ENCODE data around the gene KCNQ1.

DNA sequence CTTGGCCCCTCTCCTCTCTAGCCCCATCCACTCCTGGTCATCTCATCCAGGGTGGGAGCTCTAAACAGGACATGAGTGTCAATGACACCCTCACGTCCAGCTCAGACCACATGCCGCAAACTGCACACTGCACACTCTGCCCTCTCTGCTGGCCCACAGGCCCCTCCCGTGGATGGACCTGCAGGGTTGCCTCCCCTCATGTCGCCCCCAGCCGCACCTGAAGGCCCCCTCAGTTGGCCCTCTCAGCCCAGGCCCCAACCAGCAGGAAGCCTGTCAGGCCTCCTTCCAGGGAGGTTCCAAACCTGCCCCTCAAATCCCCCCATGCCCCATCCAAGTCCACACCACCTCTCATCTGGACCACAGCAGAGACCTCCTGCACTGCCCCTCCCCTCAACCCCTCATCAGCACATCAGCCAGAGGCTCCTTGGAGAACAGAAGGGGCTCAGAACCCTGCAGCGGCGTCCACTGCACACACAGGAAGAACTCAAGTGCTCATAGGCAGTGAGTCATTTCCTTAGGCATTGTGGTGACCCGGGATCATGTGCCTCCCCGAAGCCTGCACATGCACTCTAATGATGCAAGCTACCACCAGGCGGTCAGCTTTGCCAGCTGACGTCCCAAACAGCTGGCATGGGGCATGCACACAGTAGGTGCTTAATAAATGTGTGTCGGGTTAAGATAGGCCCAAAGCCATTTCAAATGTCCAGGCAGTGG is 453.7 kb downstream of the KCNQ1 start:
- TF ChIP-seq, protein P1, sequence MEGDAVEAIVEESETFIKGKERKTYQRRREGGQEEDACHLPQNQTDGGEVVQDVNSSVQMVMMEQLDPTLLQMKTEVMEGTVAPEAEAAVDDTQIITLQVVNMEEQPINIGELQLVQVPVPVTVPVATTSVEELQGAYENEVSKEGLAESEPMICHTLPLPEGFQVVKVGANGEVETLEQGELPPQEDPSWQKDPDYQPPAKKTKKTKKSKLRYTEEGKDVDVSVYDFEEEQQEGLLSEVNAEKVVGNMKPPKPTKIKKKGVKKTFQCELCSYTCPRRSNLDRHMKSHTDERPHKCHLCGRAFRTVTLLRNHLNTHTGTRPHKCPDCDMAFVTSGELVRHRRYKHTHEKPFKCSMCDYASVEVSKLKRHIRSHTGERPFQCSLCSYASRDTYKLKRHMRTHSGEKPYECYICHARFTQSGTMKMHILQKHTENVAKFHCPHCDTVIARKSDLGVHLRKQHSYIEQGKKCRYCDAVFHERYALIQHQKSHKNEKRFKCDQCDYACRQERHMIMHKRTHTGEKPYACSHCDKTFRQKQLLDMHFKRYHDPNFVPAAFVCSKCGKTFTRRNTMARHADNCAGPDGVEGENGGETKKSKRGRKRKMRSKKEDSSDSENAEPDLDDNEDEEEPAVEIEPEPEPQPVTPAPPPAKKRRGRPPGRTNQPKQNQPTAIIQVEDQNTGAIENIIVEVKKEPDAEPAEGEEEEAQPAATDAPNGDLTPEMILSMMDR (IDR thresholded peaks at IDR 0.05) = no peak
- TF ChIP-seq POLR2A (IDR thresholded peaks at IDR 0.05) = no peak
- peak in 1 of 3 donors; percentile 49 for TF ChIP-seq POLR2AphosphoS5 (IDR thresholded peaks at IDR 0.05)
